Activated CD4-positive, alpha-beta T cell treated with anti-CD3 and anti-CD28 coated beads, Interleukin-2, amount 50 U/mL, for 48 hours (primary cell): Measurements from ENCODE around the gene STK10.
A peak's percentile ranks its signal among the peaks of the same experiment; 100 is the strongest.
"Not testable (repeated sequence)": the region's sequence is repeated elsewhere in the genome, so short reads cannot be mapped to it uniquely, and the experiment has no call there.

Experiments
- DNase-seq, 2 experiments: peaks; one replicate each; pipeline ENCODE4 v3.0.0-alpha.2; 2020

Gene STK10

GRCh38 chr5:172188033-172188892, at the start of gene STK10:
STK10 (minus strand) TSS chr5:172188224; CDS start chr5:172188042, 182 bp downstream.
- DNase-seq = peak; percentile 89 to 91

GRCh38 chr5:172235827-172236736, 48.1 kb upstream of the STK10 start:
- DNase-seq = no peak

GRCh38 chr5:172235132-172235780, 47.2 kb upstream of the STK10 start:
- DNase-seq = no peak

GRCh38 chr5:172234031-172234430, 46.0 kb upstream of the STK10 start:
- no peak for DNase-seq

DNA sequence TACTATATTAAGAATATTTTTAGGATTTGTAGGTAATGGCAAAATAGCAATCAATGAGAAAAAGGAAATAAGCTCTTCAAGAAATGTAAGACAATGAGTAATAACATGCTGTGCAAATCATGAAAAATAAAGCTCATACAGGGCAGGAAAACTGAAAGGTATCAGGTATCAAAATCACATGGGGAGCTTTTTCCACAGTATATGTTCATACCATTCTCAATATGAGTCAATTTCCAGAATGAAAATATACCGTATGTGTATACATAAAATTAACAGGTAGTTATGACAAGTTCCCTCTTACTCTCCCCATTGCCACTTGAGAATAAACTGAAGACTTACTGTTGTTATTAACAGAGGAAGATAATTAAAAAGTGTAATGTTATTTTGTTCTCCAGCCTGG, 41.9 kb upstream of the STK10 start:
- DNase-seq = no peak

GRCh38 chr5:172224996-172225395, 37.0 kb upstream of the STK10 start:
- DNase-seq = no peak

- peak; percentile 67 to 78 for DNase-seq
These were observed 36.2 kb upstream of the STK10 start for GRCh38 chr5:172223901-172224873.

DNA sequence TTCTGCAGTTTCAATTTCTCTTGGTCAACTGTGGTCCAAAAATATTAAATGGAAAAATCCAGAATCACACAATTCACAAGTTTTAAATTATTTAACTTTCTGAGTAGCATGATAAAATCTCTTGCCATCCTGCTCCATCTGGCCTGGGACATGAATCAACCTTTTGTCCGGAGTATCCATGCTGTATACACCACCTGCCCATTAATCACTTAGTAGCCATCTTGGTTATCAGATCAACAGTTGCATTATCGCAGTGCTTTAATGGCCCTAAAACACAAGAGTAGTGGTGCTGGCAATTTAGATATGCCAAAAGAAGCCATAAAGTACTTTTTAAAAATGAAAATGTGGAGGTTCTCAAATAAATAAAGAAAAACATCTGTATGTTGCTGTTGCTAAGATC, 31.3 kb upstream of the STK10 start:
- no peak for DNase-seq

DNA sequence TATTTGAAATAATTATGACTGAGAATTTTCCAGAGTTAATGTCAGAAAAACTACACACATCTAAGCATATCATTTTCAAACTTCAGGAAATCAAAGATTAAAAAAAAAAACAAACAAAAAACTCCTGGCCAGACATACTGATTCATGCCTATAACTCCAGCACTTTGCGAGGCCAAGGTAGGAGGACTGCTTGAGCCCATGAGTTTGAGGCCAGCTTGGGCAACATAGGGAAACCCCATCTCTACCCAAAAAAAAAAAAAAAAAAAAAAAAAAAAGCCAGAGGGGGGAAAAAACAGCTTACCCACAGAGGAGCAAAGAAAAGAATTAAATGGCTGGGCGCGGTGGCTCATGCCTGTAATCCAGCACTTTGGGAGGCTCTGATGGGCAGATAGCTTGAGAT, 28.3 kb upstream of the STK10 start:
- DNase-seq = no peak

- no peak for DNase-seq
These were observed 25.1 kb upstream of the STK10 start for GRCh38 chr5:172213126-172213525.

GRCh38 chr5:172211676-172212075, 23.7 kb upstream of the STK10 start:
- no peak for DNase-seq

DNA sequence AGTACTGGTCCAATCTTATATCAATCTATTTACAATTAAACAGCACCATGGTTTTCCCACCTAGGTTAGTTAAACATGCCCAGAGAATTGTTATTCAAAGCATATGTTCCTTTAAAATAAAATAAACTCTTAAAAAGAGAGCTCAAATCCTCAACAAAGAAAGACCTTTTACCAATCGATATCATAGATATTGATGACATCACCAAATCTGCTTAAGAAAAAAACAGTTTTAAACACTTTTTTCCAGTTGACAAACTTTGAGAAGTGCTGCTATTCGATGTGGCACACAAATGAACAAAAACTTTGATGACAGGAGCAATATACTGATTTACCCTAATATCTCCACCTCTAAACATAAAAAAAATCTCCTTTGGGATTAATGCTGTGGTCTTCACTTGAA, 21.7 kb upstream of the STK10 start:
- no peak for DNase-seq

GRCh38 chr5:172207511-172207910, 19.5 kb upstream of the STK10 start:
- no peak for DNase-seq

GRCh38 chr5:172205984-172206383, 18.0 kb upstream of the STK10 start:
- not testable (repeated sequence) for DNase-seq

DNA sequence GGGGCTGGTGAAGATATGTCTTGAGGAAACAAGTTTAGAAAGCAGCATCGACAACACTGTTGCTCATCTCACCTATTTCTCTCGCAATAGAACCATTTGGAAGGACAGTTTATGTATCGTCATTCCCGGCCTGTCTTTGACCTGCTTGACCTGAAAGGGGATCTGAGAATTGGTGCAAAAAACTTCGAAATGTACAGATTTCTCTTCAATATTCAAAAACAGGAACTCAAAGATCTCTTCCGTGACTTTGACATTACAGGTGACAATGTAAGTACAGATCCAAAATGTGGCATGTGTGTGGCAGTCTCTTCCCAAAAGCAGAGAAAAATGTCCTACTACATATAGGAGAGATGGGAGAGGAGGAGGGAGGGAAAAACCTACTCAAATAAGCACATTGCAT, 12.5 kb upstream of the STK10 start:
- no peak for DNase-seq

GRCh38 chr5:172199446-172199845, 11.4 kb upstream of the STK10 start:
- no peak for DNase-seq

DNA sequence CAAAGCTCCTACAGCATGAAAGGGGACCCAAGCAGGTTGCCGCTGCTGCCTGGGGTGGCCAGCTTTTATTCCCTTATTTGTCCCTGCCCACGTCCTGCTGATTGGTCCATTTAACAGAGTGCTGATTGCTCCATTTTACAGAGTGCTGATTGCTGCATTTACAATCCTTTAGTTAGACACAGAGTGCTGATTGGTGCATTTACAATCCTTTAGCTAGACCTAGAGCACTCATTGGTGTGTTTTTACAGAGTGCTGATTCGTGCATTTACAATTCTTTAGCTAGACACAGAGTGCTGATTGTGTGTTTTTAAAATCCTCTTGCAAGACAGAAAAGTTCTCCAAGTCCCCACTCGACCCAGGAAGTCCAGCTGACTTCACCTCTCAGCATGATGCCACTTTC, 9.8 kb upstream of the STK10 start:
- DNase-seq = not testable (repeated sequence)

DNA sequence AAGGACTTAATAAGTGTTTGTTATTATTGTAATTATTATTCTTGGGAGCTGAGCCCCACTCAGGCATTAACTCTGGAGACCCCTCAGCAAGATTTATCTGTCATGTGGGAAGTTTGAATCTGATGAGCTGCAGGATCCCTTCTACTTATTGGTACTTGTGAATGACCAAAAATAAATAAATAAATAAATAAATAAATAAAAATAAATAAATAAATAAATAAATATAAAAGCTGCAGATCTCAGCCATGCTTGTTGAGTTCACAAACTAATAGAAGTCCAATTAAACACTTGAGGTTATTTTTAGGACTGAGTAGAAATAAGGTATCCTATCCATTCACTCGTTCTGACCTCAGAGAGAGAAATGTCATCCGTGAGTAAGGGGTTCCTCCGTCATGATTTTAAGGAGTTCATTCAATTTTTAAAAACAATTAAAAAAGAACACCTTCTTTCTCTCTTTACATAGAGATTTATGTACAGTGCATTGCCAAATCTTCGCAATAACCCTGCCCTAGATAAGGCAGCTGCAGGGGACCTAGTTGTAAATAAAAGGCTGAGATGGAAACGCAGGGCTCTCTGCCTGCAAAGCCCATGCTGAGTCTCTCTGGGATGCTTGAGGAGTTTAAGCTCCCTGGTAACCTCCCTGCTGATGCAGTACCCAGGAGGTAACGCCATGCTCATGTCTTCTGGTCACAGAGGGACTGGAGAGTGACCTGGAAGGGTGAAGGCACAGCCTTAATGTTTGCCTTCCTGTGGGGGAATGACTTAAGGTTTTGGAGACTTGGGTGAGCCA, 7.2 kb upstream of the STK10 start:
- no peak for DNase-seq

DNA sequence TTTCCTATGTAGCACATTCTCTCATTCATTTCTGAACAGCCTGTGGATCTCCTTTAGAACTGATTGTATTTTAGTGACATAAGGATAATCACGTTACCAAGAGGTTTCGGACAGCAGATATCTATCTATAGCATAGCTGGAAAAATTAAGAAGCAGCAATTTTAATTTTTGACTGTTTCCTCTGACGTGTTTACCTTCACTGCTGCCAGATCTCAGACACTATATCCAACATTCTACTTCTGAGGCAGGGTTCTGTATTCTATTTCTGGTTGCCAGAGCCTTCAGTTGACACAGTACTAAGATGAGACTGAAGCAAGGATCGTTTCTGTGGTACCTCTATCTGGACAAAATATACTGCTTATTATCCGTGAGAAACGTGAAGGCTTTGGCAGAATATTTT, 5.8 kb upstream of the STK10 start, which contains the start of gene EFCAB9:
EFCAB9 (plus strand) TSS at position 301 of the 400 bp plus-strand sequence; CDS start at position 302, 1 bp downstream.
- DNase-seq = no peak

DNA sequence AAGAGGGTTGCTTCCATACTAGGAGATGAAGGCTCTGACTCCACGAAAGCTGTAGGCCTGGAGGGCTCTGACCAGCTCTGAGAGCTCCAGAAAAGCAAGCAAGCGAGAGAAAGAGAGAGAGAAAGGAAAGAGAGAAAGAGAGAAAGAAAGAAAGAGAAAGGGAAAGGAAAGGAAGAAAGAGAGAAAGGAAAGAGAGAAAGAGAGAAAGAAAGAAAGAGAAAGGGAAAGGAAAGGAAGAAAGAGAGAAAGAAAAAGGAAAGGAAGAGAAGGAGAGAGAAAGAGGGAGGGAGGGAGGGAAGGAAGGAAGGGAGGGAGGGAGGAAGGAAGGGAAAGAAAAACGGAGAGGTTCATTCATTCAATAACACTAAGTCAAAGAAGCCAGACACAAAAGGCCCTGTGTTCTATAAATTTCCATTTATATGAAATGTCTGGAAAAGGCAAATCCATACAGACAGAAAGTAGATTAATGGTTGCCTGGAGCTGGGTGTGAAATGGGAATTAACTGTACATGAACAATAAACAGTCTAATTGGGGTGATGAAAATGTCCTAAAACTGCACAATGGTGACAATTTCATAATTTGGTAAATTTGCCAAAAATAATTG, 1.8 kb upstream of the STK10 start:
- DNase-seq = no peak
